SK-N-SH (cell line): ENCODE measurements around the gene ZBTB7B. TPM values are rescaled to one million over a fixed set of nuclear protein-coding genes. Genes with fewer than 3 reads are reported as not detected.

ENCODE experiments used
- CTCF ChIA-PET: fragments of 300-600, 350-600 bp; formaldehyde crosslinking; extraction: SDS; loops from one replicate; lab custom pipeline; 2021; lab: Yijun Ruan, JAX
- POLR2A ChIA-PET: fragments of 350-600 bp; sonication (Branson Sonifier 250); formaldehyde crosslinking; extraction: SDS; loops from one replicate; lab custom pipeline; 2020; ENCODE audit warnings: antibody characterized with exemption, inconsistent platforms; lab: Yijun Ruan, JAX
- DNase-seq: peaks from one replicate; pipeline ENCODE4 v3.0.0; 2012
- H2AFZ ChIP-seq: fragments of 200-600 bp; sonication (generic); 2 replicates; pipeline ENCODE4 v1.8.1; 2016; ENCODE audit warnings: antibody characterized with exemption, mild to moderate bottlenecking, low read depth
- H3F3A ChIP-seq: fragments of 200-600 bp; sonication (generic); replicated peaks from 2 replicates; pipeline ENCODE3; 2016; ENCODE audit warnings: antibody characterized with exemption, mild to moderate bottlenecking; ENCODE audit not compliant: insufficient read depth
- H3K27ac ChIP-seq, 2 experiments: fragments of 200-500 bp in 1 of 2; fragments of 200-600 bp in 1 of 2; sonication (Bioruptor generic) in 1 of 2; sonication (generic), shearing (Covaris generic) in 1 of 2; 2 replicates each; pipeline versions ENCODE4 v1.5.1 to v1.6.1; 2014 to 2016; ENCODE audit warnings: low read depth in 2 of 2, inconsistent platforms in 1 of 2, low read length in 1 of 2, mild to moderate bottlenecking in 1 of 2, mixed read lengths in 1 of 2
- H3K27me3 ChIP-seq: fragments of 200-600 bp; sonication (generic), shearing (Covaris generic); 2 replicates; pipeline ENCODE4 v1.6.1; 2016; ENCODE audit warnings: mixed run types; ENCODE audit not compliant: insufficient read depth
- H3K36me3 ChIP-seq, 2 experiments: fragments of 200-500 bp in 1 of 2; fragments of 200-600 bp in 1 of 2; sonication (Bioruptor generic) in 1 of 2; sonication (generic) in 1 of 2; replicated peaks in 1 of 2; 2 replicates each; pipeline versions ENCODE3 to v1.5.1; 2014 to 2016; ENCODE audit warnings: low read length in 1 of 2, mild to moderate bottlenecking in 1 of 2; ENCODE audit not compliant: insufficient read depth in 2 of 2, control insufficient read depth in 1 of 2
- H3K4me1 ChIP-seq, 2 experiments: fragments of 200-500 bp in 1 of 2; fragments of 200-600 bp in 1 of 2; sonication (Bioruptor generic) in 1 of 2; sonication (generic), shearing (Covaris generic) in 1 of 2; 2 replicates each; pipeline versions ENCODE4 v1.5.1 to v1.6.1; 2014 to 2016; ENCODE audit warnings: low read depth in 1 of 2, low read length in 1 of 2, mixed run types in 1 of 2; ENCODE audit not compliant: insufficient read depth in 2 of 2, control insufficient read depth in 1 of 2
- H3K4me2 ChIP-seq: fragments of 200-600 bp; sonication (generic), shearing (Covaris generic); 2 replicates; pipeline ENCODE4 v1.6.1; 2017; ENCODE audit warnings: mixed run types
- H3K4me3 ChIP-seq, 2 experiments: fragments of 200-500 bp in 1 of 2; fragments of 200-600 bp in 1 of 2; sonication (Bioruptor generic) in 1 of 2; sonication (generic), shearing (Covaris generic) in 1 of 2; 2 replicates each; pipeline versions ENCODE4 v1.5.1 to v1.8.1; 2014 to 2016; ENCODE audit warnings: low read depth in 2 of 2, inconsistent platforms in 1 of 2, low read length in 1 of 2, mild to moderate bottlenecking in 1 of 2, mixed read lengths in 1 of 2, moderate library complexity in 1 of 2
- H3K79me2 ChIP-seq: fragments of 200-600 bp; sonication (generic); 2 replicates; pipeline ENCODE4 v1.8.1; 2017; ENCODE audit warnings: mild to moderate bottlenecking; ENCODE audit not compliant: insufficient read depth
- H3K9ac ChIP-seq: fragments of 200-600 bp; sonication (generic); 2 replicates; pipeline ENCODE4 v1.6.1; 2017; ENCODE audit warnings: mixed run types
- H3K9me2 ChIP-seq: fragments of 200-600 bp; sonication (generic); 2 replicates; pipeline ENCODE4 v1.6.1; 2017; ENCODE audit warnings: mixed run types
- H3K9me3 ChIP-seq: fragments of 200-600 bp; sonication (generic); 2 replicates; pipeline ENCODE4 v1.6.1; 2017; ENCODE audit warnings: mixed run types, mild to moderate bottlenecking, moderate library complexity
- H4K20me1 ChIP-seq: fragments of 200-600 bp; sonication (generic); 2 replicates; pipeline ENCODE4 v1.6.1; 2017; ENCODE audit warnings: mild to moderate bottlenecking, mixed run types; ENCODE audit not compliant: insufficient read depth
- EZH2phosphoT487 ChIP-seq: fragments of 200-600 bp; sonication (generic); IDR thresholded peaks from 2 replicates; pipeline ENCODE4 v1.6.1; 2017; ENCODE audit warnings: low read depth, mixed run types, mild to moderate bottlenecking, antibody characterized with exemption, moderate library complexity, borderline replicate concordance
- FOSL2 ChIP-seq: IDR thresholded peaks from 2 replicates; pipeline ENCODE4 v1.4.0; 2012; ENCODE audit warnings: low read depth, mild to moderate bottlenecking, moderate library complexity, borderline replicate concordance
- FOXM1 ChIP-seq: IDR thresholded peaks from 2 replicates; pipeline ENCODE4 v1.4.0; 2012; ENCODE audit warnings: low read depth, mild to moderate bottlenecking
- GABPA ChIP-seq: IDR thresholded peaks from 2 replicates; pipeline ENCODE4 v1.4.0; 2012; ENCODE audit warnings: low read depth, mild to moderate bottlenecking
- IRF3 ChIP-seq: fragments of 150-350 bp; IDR thresholded peaks from 2 replicates; pipeline ENCODE4 v1.6.1; 2016; ENCODE audit warnings: mild to moderate bottlenecking, low read depth, low read length
- MAX ChIP-seq: IDR thresholded peaks from 2 replicates; pipeline ENCODE4 v1.4.0; 2012; ENCODE audit warnings: low read depth
- MXI1 ChIP-seq: IDR thresholded peaks from 2 replicates; pipeline ENCODE4 v1.6.1; 2012; ENCODE audit warnings: mild to moderate bottlenecking, low read depth, low read length, improper control_type of control experiment
- NRF1 ChIP-seq: IDR thresholded peaks from 2 replicates; pipeline ENCODE4 v1.6.1; 2012; ENCODE audit warnings: low read depth, mild to moderate bottlenecking, low read length
- RCOR1 ChIP-seq: fragments of 150-350 bp; IDR thresholded peaks from 2 replicates; pipeline ENCODE4 v1.6.1; 2017; ENCODE audit warnings: antibody characterized with exemption, low read length
- RFX5 ChIP-seq: IDR thresholded peaks from 2 replicates; pipeline ENCODE4 v1.6.1; 2012; ENCODE audit warnings: mild to moderate bottlenecking, improper control_type of control experiment, low read length
- SIN3A ChIP-seq: IDR thresholded peaks from 2 replicates; pipeline ENCODE4 v1.6.1; 2012; ENCODE audit warnings: low read depth, mild to moderate bottlenecking, low read length, moderate library complexity, borderline replicate concordance
- TAF1 ChIP-seq: IDR thresholded peaks from 2 replicates; pipeline ENCODE4 v1.6.1; 2012; ENCODE audit warnings: low read depth, mild to moderate bottlenecking, low read length, moderate library complexity, borderline replicate concordance
- USF1 ChIP-seq: IDR thresholded peaks from 2 replicates; pipeline ENCODE4 v1.4.0; 2012; ENCODE audit warnings: low read depth, borderline replicate concordance
- YY1 ChIP-seq: IDR thresholded peaks from 2 replicates; pipeline ENCODE4 v1.4.0; 2012; ENCODE audit warnings: low read depth, mild to moderate bottlenecking
- WGBS: methylation state at CpG from one replicate; pipeline ENCODE4 v1.1.6; 2017; ENCODE audit warnings: low lambda C conversion rate; 5-methylcytosine and 5-hydroxymethylcytosine counted together
- polyA plus RNA-seq, 3 experiments: library from polyadenylated mRNA; depleted of rRNA; stranded (reverse); fragments of >200 nt; gene quantifications; 2 replicates each; pipeline ENCODE4 v1.2.3, GENCODE V29; 2012
- TF ChIP-seq, protein P1 (sequence below): IDR thresholded peaks from 2 replicates; pipeline ENCODE4 v1.6.1; 2012; ENCODE audit warnings: mild to moderate bottlenecking, low read depth, low read length, moderate library complexity
- TF ChIP-seq, protein P2 (sequence below): fragments of 200-600 bp; sonication (generic); IDR thresholded peaks from 2 replicates; pipeline ENCODE4 v1.6.1; 2017; ENCODE audit warnings: antibody characterized with exemption, mild to moderate bottlenecking, moderate library complexity

Gene ZBTB7B
- polyA plus RNA-seq, 1 of the 3 experiments (the other 2 are of a cell fraction): 15.7 TPM

GRCh38 chr1:155032886-155033285, 30.3 kb downstream of the ZBTB7B start:
- H3K36me3 ChIP-seq: no peaks in the 10 kb centered on the region
- H3K4me2 ChIP-seq: no peak overlapping the region
- CTCF ChIA-PET: interaction anchor here (0.9 to 26.0 kb wide), 6 partner anchors 11 to 59 kb away, joined by 3 to 573 read pairs (median 10); partner anchors contain the start of genes EFNA3 and EFNA4
- H3K9me2 ChIP-seq: no peaks in the 10 kb centered on the region
- no peak overlapping the region for H2AFZ ChIP-seq
- no peak overlapping the region for H3K9ac ChIP-seq
- no peaks in the 10 kb centered on the region for H3K9me3 ChIP-seq
- DNase-seq: no peak
- TF ChIP-seq SIN3A (no peak), RFX5 (no peak), USF1 (no peak), NRF1 (no peak), MXI1 (no peak), YY1 (no peak), MAX (no peak)
- TF ChIP-seq, protein P1, sequence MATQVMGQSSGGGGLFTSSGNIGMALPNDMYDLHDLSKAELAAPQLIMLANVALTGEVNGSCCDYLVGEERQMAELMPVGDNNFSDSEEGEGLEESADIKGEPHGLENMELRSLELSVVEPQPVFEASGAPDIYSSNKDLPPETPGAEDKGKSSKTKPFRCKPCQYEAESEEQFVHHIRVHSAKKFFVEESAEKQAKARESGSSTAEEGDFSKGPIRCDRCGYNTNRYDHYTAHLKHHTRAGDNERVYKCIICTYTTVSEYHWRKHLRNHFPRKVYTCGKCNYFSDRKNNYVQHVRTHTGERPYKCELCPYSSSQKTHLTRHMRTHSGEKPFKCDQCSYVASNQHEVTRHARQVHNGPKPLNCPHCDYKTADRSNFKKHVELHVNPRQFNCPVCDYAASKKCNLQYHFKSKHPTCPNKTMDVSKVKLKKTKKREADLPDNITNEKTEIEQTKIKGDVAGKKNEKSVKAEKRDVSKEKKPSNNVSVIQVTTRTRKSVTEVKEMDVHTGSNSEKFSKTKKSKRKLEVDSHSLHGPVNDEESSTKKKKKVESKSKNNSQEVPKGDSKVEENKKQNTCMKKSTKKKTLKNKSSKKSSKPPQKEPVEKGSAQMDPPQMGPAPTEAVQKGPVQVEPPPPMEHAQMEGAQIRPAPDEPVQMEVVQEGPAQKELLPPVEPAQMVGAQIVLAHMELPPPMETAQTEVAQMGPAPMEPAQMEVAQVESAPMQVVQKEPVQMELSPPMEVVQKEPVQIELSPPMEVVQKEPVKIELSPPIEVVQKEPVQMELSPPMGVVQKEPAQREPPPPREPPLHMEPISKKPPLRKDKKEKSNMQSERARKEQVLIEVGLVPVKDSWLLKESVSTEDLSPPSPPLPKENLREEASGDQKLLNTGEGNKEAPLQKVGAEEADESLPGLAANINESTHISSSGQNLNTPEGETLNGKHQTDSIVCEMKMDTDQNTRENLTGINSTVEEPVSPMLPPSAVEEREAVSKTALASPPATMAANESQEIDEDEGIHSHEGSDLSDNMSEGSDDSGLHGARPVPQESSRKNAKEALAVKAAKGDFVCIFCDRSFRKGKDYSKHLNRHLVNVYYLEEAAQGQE: no peak
- TF ChIP-seq, protein P2, sequence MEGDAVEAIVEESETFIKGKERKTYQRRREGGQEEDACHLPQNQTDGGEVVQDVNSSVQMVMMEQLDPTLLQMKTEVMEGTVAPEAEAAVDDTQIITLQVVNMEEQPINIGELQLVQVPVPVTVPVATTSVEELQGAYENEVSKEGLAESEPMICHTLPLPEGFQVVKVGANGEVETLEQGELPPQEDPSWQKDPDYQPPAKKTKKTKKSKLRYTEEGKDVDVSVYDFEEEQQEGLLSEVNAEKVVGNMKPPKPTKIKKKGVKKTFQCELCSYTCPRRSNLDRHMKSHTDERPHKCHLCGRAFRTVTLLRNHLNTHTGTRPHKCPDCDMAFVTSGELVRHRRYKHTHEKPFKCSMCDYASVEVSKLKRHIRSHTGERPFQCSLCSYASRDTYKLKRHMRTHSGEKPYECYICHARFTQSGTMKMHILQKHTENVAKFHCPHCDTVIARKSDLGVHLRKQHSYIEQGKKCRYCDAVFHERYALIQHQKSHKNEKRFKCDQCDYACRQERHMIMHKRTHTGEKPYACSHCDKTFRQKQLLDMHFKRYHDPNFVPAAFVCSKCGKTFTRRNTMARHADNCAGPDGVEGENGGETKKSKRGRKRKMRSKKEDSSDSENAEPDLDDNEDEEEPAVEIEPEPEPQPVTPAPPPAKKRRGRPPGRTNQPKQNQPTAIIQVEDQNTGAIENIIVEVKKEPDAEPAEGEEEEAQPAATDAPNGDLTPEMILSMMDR: no peak
- no peak overlapping the region for H3K4me3 ChIP-seq
- POLR2A ChIA-PET: interaction anchor here (0.6 kb wide), 1 partner anchor 1229 kb away, joined by 3 read pairs; no protein-coding TSS in a partner anchor
- no peaks in the 10 kb centered on the region for H4K20me1 ChIP-seq
- no peaks in the 10 kb centered on the region for H3K79me2 ChIP-seq
- H3K4me1 ChIP-seq: no peaks in the 10 kb centered on the region
- H3F3A ChIP-seq: no peaks in the 10 kb centered on the region
- WGBS: 70% methylated on average over 8 of the region's 12 CpGs
- no peaks in the 10 kb centered on the region for H3K27me3 ChIP-seq
- no peak overlapping the region for H3K27ac ChIP-seq

DNA sequence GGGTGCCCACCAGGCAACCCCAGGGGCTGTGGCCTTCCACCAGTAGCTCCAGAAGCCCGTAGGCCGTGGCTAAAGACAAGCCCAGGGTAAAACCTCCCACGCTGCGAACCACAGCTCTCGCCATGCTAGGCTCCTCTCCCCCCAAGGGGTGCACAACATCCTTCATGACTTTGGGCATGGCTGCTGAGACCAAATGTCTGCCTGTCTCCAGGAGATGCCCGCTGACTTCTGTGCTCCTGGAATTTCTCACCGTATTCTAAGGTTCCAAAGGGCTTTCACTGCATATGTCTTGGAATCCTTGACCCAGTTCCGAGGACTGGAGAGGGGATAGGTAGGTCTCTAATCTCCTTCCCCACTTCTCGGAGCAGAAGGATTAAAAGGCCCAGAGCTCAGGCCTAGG, 30.9 kb downstream of the ZBTB7B start, which contains the start of the genes DCST1 and DCST2:
DCST1 (plus strand) TSS at position 301 of the 400 bp plus-strand sequence. CDS start 213 bp downstream, outside the sequence.
DCST2 (minus strand) TSS at position 258 of the 400 bp plus-strand sequence; CDS start at position 178, 80 bp downstream.
- DNase-seq: no peak
- Histone ChIP-seq H4K20me1 (no peaks in the 10 kb centered on the region), H3K4me1 (no peaks in the 10 kb centered on the region), H3K27ac (no peak within 1 kb of the TSS), H3K9me2 (no peaks in the 10 kb centered on the region), H3K27me3 (no peaks in the 10 kb centered on the region), H3F3A (no peaks in the 10 kb centered on the region), H3K9ac (no peak within 1 kb of the TSS), H3K36me3 (no peaks in the 10 kb centered on the region), H3K79me2 (no peaks in the 10 kb centered on the region), H3K4me3 (no peak within 1 kb of the TSS), H3K4me2 (no peak within 1 kb of the TSS), H3K9me3 (no peaks in the 10 kb centered on the region), H2AFZ (no peak within 1 kb of the TSS)
- POLR2A ChIA-PET: no interaction called here
- WGBS: 83% methylated on average over 8 of the region's 9 CpGs
- CTCF ChIA-PET: interaction anchor here (1.0 to 26.0 kb wide), 6 partner anchors 11 to 58 kb away, joined by 3 to 573 read pairs (median 10); partner anchors contain the start of genes EFNA3 and EFNA4
- no peak for TF ChIP-seq FOXM1
- no peak for TF ChIP-seq EZH2phosphoT487
- no peak for TF ChIP-seq GABPA
- TF ChIP-seq YY1: no peak
- no peak for TF ChIP-seq TAF1
- no peak for TF ChIP-seq IRF3
- TF ChIP-seq USF1: no peak
- no peak for TF ChIP-seq FOSL2
- no peak for TF ChIP-seq RCOR1
